Upper lobe of left lung (tissue), 6 donors: Measurements from ENCODE around the gene TRAPPC5. TPM values are rescaled to one million over a fixed set of nuclear protein-coding genes. Genes with fewer than 3 reads are reported as not detected.

Experiments
- ATAC-seq, 2 donors: fragments of 200-7000 bp; cut with Tn5 transposase; one replicate each; pipeline ENCODE4 v1.9.1; 2022; ENCODE audit warnings: mild to moderate bottlenecking in 2 of 2, moderate library complexity in 2 of 2; ENCODE audit not compliant: low FRiP score in 2 of 2
- DNase-seq, 2 donors: peaks; one replicate each; pipeline ENCODE4 v3.0.0-alpha.2; 2019 to 2020
- H3K27ac ChIP-seq, 4 donors: fragments of 200-600 bp; sonication (generic); one replicate each; pipeline ENCODE4 v1.5.1; 2016 to 2019
- H3K27me3 ChIP-seq, 4 donors: fragments of 200-600 bp; sonication (generic); one replicate each; pipeline ENCODE4 v1.5.1; 2017 to 2019
- H3K36me3 ChIP-seq, 4 donors: fragments of 200-600 bp; sonication (generic); one replicate each; pipeline ENCODE4 v1.5.1; 2016 to 2019
- H3K4me1 ChIP-seq, 4 donors: fragments of 200-600 bp; sonication (generic); one replicate each; pipeline ENCODE4 v1.5.1; 2018 to 2019
- H3K4me3 ChIP-seq, 4 donors: fragments of 200-600 bp; sonication (generic); one replicate each; pipeline ENCODE4 v1.5.1; 2017 to 2019; ENCODE audit warnings: mild to moderate bottlenecking in 2 of 4, moderate library complexity in 1 of 4
- H3K9me3 ChIP-seq, 4 donors: fragments of 200-600 bp; sonication (generic); one replicate each; pipeline ENCODE4 v1.5.1; 2018 to 2019
- CTCF ChIP-seq, 6 experiments: fragments of 450-650 bp in 4 of 6; fragments of 200-600 bp in 2 of 6; sonication (generic) in 2 of 6; IDR thresholded peaks; one replicate each; pipeline ENCODE4 v1.5.1; 2016 to 2019; ENCODE audit warnings: antibody characterized with exemption in 6 of 6
- EP300 ChIP-seq, 4 donors: sonication (generic); formaldehyde crosslinking; IDR thresholded peaks; one replicate each; pipeline ENCODE4 v1.5.1; 2017; ENCODE audit warnings: antibody characterized with exemption in 4 of 4, control low read depth in 2 of 4
- POLR2A ChIP-seq, 4 donors: fragments of 450-650 bp; IDR thresholded peaks; one replicate each; pipeline ENCODE4 v1.5.1; 2016 to 2017; ENCODE audit warnings: antibody characterized with exemption in 4 of 4, mild to moderate bottlenecking in 2 of 4
- POLR2AphosphoS5 ChIP-seq, 2 donors: sonication (generic); formaldehyde crosslinking; IDR thresholded peaks; one replicate each; pipeline ENCODE4 v1.5.1; 2017; ENCODE audit warnings: antibody characterized with exemption in 2 of 2
- WGBS, 2 donors: methylation state at CpG; one replicate each; pipeline ENCODE4 v1.1.5; 2017 to 2018; 5-methylcytosine and 5-hydroxymethylcytosine counted together
- total RNA-seq, 6 donors: library from RNA; depleted of rRNA in 4 of 6; stranded (reverse); fragments of >200 nt in 4 of 6; gene quantifications; one replicate each; pipeline versions ENCODE4 v1.1.0 to v1.2.1, GENCODE V29; 2016 to 2021
- donor health status: DM: no; HTN: no; CAD: no; lungs with moderate emphysema.
- donor health status: DM: no; HTN: yes; CAD: no; lungs with severe emphysema.

TRAPPC5 gene
- total RNA-seq, 6 donors from 2014 or later = 33.9 to 105 (median 52.0) TPM

GRCh38 chr19:7699003-7699402 is 18.4 kb downstream of the TRAPPC5 start:
- Histone ChIP-seq H3K36me3 (no peaks in the 10 kb centered on the region), H3K27me3 (peaks cover 0 to 7% (median 2%) of the 10 kb centered on the region in 4 donors), H3K9me3 (no peaks in the 10 kb centered on the region), H3K4me1 (no peaks in the 10 kb centered on the region), H3K4me3 (no peak overlapping the region), H3K27ac (no peak overlapping the region)
- WGBS, 2 donors = 40 to 56% methylated on average over 2 of the region's 2 CpGs
- DNase-seq = no peak
- TF ChIP-seq EP300 (IDR thresholded peaks at IDR 0.05) (no peak), CTCF (IDR thresholded peaks at IDR 0.05) (no peak), POLR2A (IDR thresholded peaks at IDR 0.05) (no peak), POLR2AphosphoS5 (IDR thresholded peaks at IDR 0.05) (no peak)
- ATAC-seq = no peak

GRCh38 chr19:7699417-7700401 is 19.1 kb downstream of the TRAPPC5 start:
- Histone ChIP-seq H3K27ac (no peak overlapping the region), H3K36me3 (no peaks in the 10 kb centered on the region), H3K4me1 (no peaks in the 10 kb centered on the region), H3K4me3 (no peak overlapping the region), H3K9me3 (no peaks in the 10 kb centered on the region), H3K27me3 (peaks cover 0 to 7% (median 2%) of the 10 kb centered on the region in 4 donors)
- TF ChIP-seq CTCF (IDR thresholded peaks at IDR 0.05) = no peak
- TF ChIP-seq POLR2A (IDR thresholded peaks at IDR 0.05) = no peak
- 59 to 61% methylated on average over 15 of the region's 15 CpGs for WGBS, 2 donors
- DNase-seq = no peak
- ATAC-seq = no peak

GRCh38 chr19:7701049-7701653 is 20.5 kb downstream of the TRAPPC5 start:
- H3K36me3 ChIP-seq = no peaks in the 10 kb centered on the region
- no peak overlapping the region for H3K27ac ChIP-seq
- no peaks in the 10 kb centered on the region for H3K9me3 ChIP-seq
- ATAC-seq = no peak
- WGBS, 2 donors = 94 to 95% methylated on average over 4 to 12 of the region's 12 CpGs
- peaks cover 0 to 10% (median 5%) of the 10 kb centered on the region in 4 donors for H3K4me1 ChIP-seq
- TF ChIP-seq EP300 (IDR thresholded peaks at IDR 0.05) (no peak), POLR2AphosphoS5 (IDR thresholded peaks at IDR 0.05) (no peak), CTCF (IDR thresholded peaks at IDR 0.05) (no peak), POLR2A (IDR thresholded peaks at IDR 0.05) (no peak)
- H3K27me3 ChIP-seq = peaks cover 0 to 7% (median 2%) of the 10 kb centered on the region in 4 donors
- no peak overlapping the region for H3K4me3 ChIP-seq
- peak in 1 of 2 donors; percentile 32 for DNase-seq

- H3K4me1 ChIP-seq = peaks cover 0 to 13% (median 10%) of the 10 kb centered on the region in 4 donors
- 62 to 63% methylated on average over 19 to 20 of the region's 20 CpGs for WGBS, 2 donors
- no peak within 1 kb of the TSS for H3K27ac ChIP-seq
- H3K27me3 ChIP-seq = peaks cover 0 to 7% (median 2%) of the 10 kb centered on the region in 4 donors
- H3K36me3 ChIP-seq = no peaks in the 10 kb centered on the region
- no peak for ATAC-seq
- TF ChIP-seq POLR2A (IDR thresholded peaks at IDR 0.05) (no peak), POLR2AphosphoS5 (IDR thresholded peaks at IDR 0.05) (no peak), EP300 (IDR thresholded peaks at IDR 0.05) (no peak), CTCF (IDR thresholded peaks at IDR 0.05) (no peak)
- H3K4me3 ChIP-seq = no peak within 1 kb of the TSS
- no peaks in the 10 kb centered on the region for H3K9me3 ChIP-seq
- DNase-seq = no peak
Measured at GRCh38 chr19:7701654-7702457, 21.2 kb downstream of the TRAPPC5 start, which contains the start of gene FCER2. Gene FCER2 (minus strand): TSS chr19:7702131. CDS start chr19:7699760, 2,371 bp downstream.
